IMR-90 (cell line): ENCODE data around the gene PPBP. TPM values are rescaled to one million over a fixed set of nuclear protein-coding genes. Genes with fewer than 3 reads are reported as not detected.

Experiments used
- ATAC-seq: fragments of 200-7000 bp; cut with Tn5 transposase; 2 replicates; pipeline ENCODE4 v1.9.1; 2020; ENCODE audit warnings: low read depth, mild to moderate bottlenecking, moderate library complexity
- BruUV-seq: library from RNA; stranded (reverse); fragments of 400-500 nt; replicated peaks from 2 replicates; lab custom pipeline; 2021; lab: Mats Ljungman, UMichigan
- CTCF ChIA-PET: fragments of 300-600 bp; formaldehyde crosslinking; extraction: SDS; loops from one replicate; lab custom pipeline; 2021; ENCODE audit warnings: antibody characterized with exemption; lab: Yijun Ruan, JAX
- POLR2A ChIA-PET: fragments of 300-600 bp; sonication (Branson Sonifier 250); formaldehyde crosslinking; loops from one replicate; lab custom pipeline; 2022; ENCODE audit warnings: antibody characterized with exemption; ENCODE audit not compliant: unreplicated experiment; lab: Charles Lee
- DNase-seq: peaks from one replicate; pipeline ENCODE4 v3.0.0; 2013
- H2AFZ ChIP-seq: replicated peaks from 2 replicates; pipeline ENCODE3; 2013; ENCODE audit warnings: low read length, mild to moderate bottlenecking; ENCODE audit not compliant: poor library complexity
- H2AK5ac ChIP-seq: 2 replicates; pipeline ENCODE4 v1.6.1; 2013; ENCODE audit warnings: low read depth, low read length, inconsistent platforms
- H2AK9ac ChIP-seq: replicated peaks from 2 replicates; pipeline ENCODE3; 2013; ENCODE audit warnings: mild to moderate bottlenecking, low read depth, low read length, moderate library complexity; ENCODE audit not compliant: poor library complexity
- H2BK120ac ChIP-seq: 2 replicates; pipeline ENCODE4 v1.6.1; 2013; ENCODE audit warnings: low read depth, low read length, inconsistent platforms
- H2BK15ac ChIP-seq: 3 replicates; pipeline ENCODE4 v1.6.1; 2013; ENCODE audit warnings: low read depth, low read length, inconsistent platforms
- H2BK20ac ChIP-seq: 2 replicates; pipeline ENCODE4 v1.6.1; 2013; ENCODE audit warnings: low read depth, mild to moderate bottlenecking, inconsistent platforms, low read length, moderate library complexity
- H2BK5ac ChIP-seq: 2 replicates; pipeline ENCODE4 v1.6.1; 2013; ENCODE audit warnings: mild to moderate bottlenecking, low read depth, low read length, inconsistent platforms; ENCODE audit not compliant: poor library complexity, severe bottlenecking
- H3K14ac ChIP-seq: replicated peaks from 2 replicates; pipeline ENCODE4 v1.6.1; 2013; ENCODE audit warnings: low read depth, low read length, inconsistent platforms
- H3K18ac ChIP-seq: 2 replicates; pipeline ENCODE4 v1.6.1; 2013; ENCODE audit warnings: low read depth, low read length, control low read depth
- H3K23ac ChIP-seq: 2 replicates; pipeline ENCODE4 v1.6.1; 2013; ENCODE audit warnings: low read depth, low read length, inconsistent platforms
- H3K27ac ChIP-seq: 2 replicates; pipeline ENCODE4 v1.5.1; 2013; ENCODE audit warnings: mild to moderate bottlenecking, control low read depth, low read length; ENCODE audit not compliant: insufficient read depth
- H3K27me3 ChIP-seq: 2 replicates; pipeline ENCODE4 v1.6.1; 2013; ENCODE audit warnings: low read length; ENCODE audit not compliant: control insufficient read depth, insufficient read depth
- H3K36me3 ChIP-seq: 2 replicates; pipeline ENCODE4 v1.6.1; 2013; ENCODE audit warnings: low read length, mixed read lengths; ENCODE audit not compliant: control insufficient read depth, insufficient read depth
- H3K4ac ChIP-seq: 2 replicates; pipeline ENCODE4 v1.6.1; 2013; ENCODE audit warnings: low read depth, low read length, inconsistent platforms
- H3K4me1 ChIP-seq: 2 replicates; pipeline ENCODE4 v1.6.1; 2013; ENCODE audit warnings: low read length, mixed read lengths; ENCODE audit not compliant: control insufficient read depth, insufficient read depth
- H3K4me2 ChIP-seq: 2 replicates; pipeline ENCODE4 v1.6.1; 2013; ENCODE audit warnings: low read depth, mild to moderate bottlenecking, control low read depth, low read length, moderate library complexity
- H3K4me3 ChIP-seq: 2 replicates; pipeline ENCODE4 v1.5.1; 2013; ENCODE audit warnings: low read depth, mild to moderate bottlenecking, control low read depth, low read length, moderate library complexity; ENCODE audit not compliant: insufficient read depth
- H3K56ac ChIP-seq: 2 replicates; pipeline ENCODE4 v1.6.1; 2013; ENCODE audit warnings: low read length, inconsistent platforms; ENCODE audit not compliant: insufficient read depth; ENCODE audit errors: extremely low read depth
- H3K79me1 ChIP-seq, 2 experiments: 2 replicates each; pipeline ENCODE4 v1.6.1; 2013; ENCODE audit warnings: low read length in 2 of 2, inconsistent platforms in 1 of 2, low read depth in 1 of 2
- H3K9ac ChIP-seq: 2 replicates; pipeline ENCODE4 v1.6.1; 2013; ENCODE audit warnings: low read depth, low read length, control low read depth
- H3K9me1 ChIP-seq: 2 replicates; pipeline ENCODE4 v1.6.1; 2013; ENCODE audit warnings: low read length, inconsistent platforms; ENCODE audit not compliant: insufficient read depth
- H3K9me3 ChIP-seq: 2 replicates; pipeline ENCODE4 v1.6.1; 2013; ENCODE audit warnings: low read length; ENCODE audit not compliant: control insufficient read depth, insufficient read depth
- H4K20me1 ChIP-seq: 2 replicates; pipeline ENCODE4 v1.6.1; 2013; ENCODE audit warnings: low read length, inconsistent platforms; ENCODE audit not compliant: insufficient read depth
- H4K5ac ChIP-seq: 2 replicates; pipeline ENCODE4 v1.6.1; 2013; ENCODE audit warnings: mild to moderate bottlenecking, low read depth, low read length, control low read depth
- H4K8ac ChIP-seq, 2 experiments: 2 replicates each; pipeline ENCODE4 v1.6.1; 2013; ENCODE audit warnings: low read depth in 2 of 2, low read length in 2 of 2, control low read depth in 1 of 2, inconsistent platforms in 1 of 2
- H4K91ac ChIP-seq: 2 replicates; pipeline ENCODE4 v1.6.1; 2013; ENCODE audit warnings: low read depth, low read length, inconsistent platforms; ENCODE audit not compliant: insufficient read depth
- BHLHE40 ChIP-seq: fragments of 150-350 bp; IDR thresholded peaks from 2 replicates; pipeline ENCODE4 v1.6.1; 2016; ENCODE audit warnings: mild to moderate bottlenecking, low read depth, low read length
- CEBPB ChIP-seq: IDR thresholded peaks from 2 replicates; pipeline ENCODE4 v1.6.1; 2012; ENCODE audit warnings: low read depth, low read length, improper control_type of control experiment
- CHD1 ChIP-seq: IDR thresholded peaks from 2 replicates; pipeline ENCODE4 v1.6.1; 2012; ENCODE audit warnings: low read depth, low read length, improper control_type of control experiment
- ELK1 ChIP-seq: fragments of 150-350 bp; IDR thresholded peaks from 2 replicates; pipeline ENCODE4 v1.6.1; 2016; ENCODE audit warnings: low read depth, mild to moderate bottlenecking, low read length, moderate library complexity, borderline replicate concordance
- FOS ChIP-seq: fragments of 150-350 bp; IDR thresholded peaks from 2 replicates; pipeline ENCODE4 v1.6.1; 2016; ENCODE audit warnings: low read depth, low read length
- RAD21 ChIP-seq: IDR thresholded peaks from 2 replicates; pipeline ENCODE4 v1.6.1; 2012; ENCODE audit warnings: low read length, improper control_type of control experiment
- RCOR1 ChIP-seq: IDR thresholded peaks from 2 replicates; pipeline ENCODE4 v1.6.1; 2012; ENCODE audit warnings: mild to moderate bottlenecking, low read length, improper control_type of control experiment; ENCODE audit not compliant: insufficient replicate concordance
- WGBS, 2 experiments: methylation state at CpG; one replicate each; pipeline versions ENCODE4 v1.1.5 to v1.1.7; 2013; ENCODE audit warnings: missing lambda C conversion rate in 2 of 2; ENCODE audit not compliant: insufficient read length in 1 of 2; ENCODE audit errors: extremely low coverage in 2 of 2; 5-methylcytosine and 5-hydroxymethylcytosine counted together
- dilution Hi-C: fragments of 300-500 bp; cut with HindIII; formaldehyde crosslinking; loops from one replicate; pipeline ENCODE4 v1.14.3; 2018; ENCODE audit warnings: low sequenced_read_pairs; ENCODE audit not compliant: unreplicated experiment
- in situ Hi-C: fragments of 300-500 bp; cut with MboI; formaldehyde crosslinking; loops from 3 replicates; pipeline ENCODE4 v1.14.3; 2019; ENCODE audit warnings: low sequenced_read_pairs, inconsistent platforms, mixed read lengths
- intact Hi-C: fragments of 100-400 bp; cut with micrococcal nuclease; formaldehyde crosslinking; loops from 2 replicates; pipeline ENCODE4 v1.10.0; 2022
- polyA plus RNA-seq, 3 experiments: library from polyadenylated mRNA; depleted of rRNA; stranded (reverse); fragments of >200 nt; gene quantifications; 2 replicates each; pipeline ENCODE4 v1.2.3, GENCODE V29; 2012; ENCODE audit warnings: low replicate concordance in 1 of 3
- total RNA-seq: library from RNA; depleted of rRNA; stranded (reverse); fragments of >200 nt; gene quantifications from 2 replicates; pipeline ENCODE4 v1.2.3, GENCODE V29; 2012

Gene PPBP
- total and polyA plus RNA-seq, 2 of the 4 experiments (the other 2 are of a cell fraction), result not detected

GRCh38 chr4:73970011-73970410 lies 18.0 kb downstream of the PPBP start:
- no peak overlapping the region for H2AK5ac ChIP-seq
- H2AFZ ChIP-seq, result no peak overlapping the region
- dilution Hi-C loops (no loop called here), in situ Hi-C loops (no loop called here), intact Hi-C loops (no loop called here)
- H3K56ac ChIP-seq, result no peak overlapping the region
- no peak overlapping the region for H4K91ac ChIP-seq
- H3K4me3 ChIP-seq, result no peak overlapping the region
- no peak for ATAC-seq
- no peak overlapping the region for H3K4me2 ChIP-seq
- no peak overlapping the region for H2BK5ac ChIP-seq
- ChIA-PET CTCF (interaction anchor here (0.8 kb wide), 1 partner anchor 69 kb away, joined by 3 read pairs; the partner anchor contains the start of gene CXCL3), POLR2A (interaction anchor here (0.6 kb wide), 1 partner anchor 206 kb away, joined by 4 read pairs; no protein-coding TSS in a partner anchor)
- no peak overlapping the region for H3K4ac ChIP-seq
- no peak for DNase-seq
- H2BK20ac ChIP-seq, result no peak overlapping the region
- no peak overlapping the region for H2BK120ac ChIP-seq
- H4K8ac ChIP-seq, result no peak overlapping the region
- no peaks in the 10 kb centered on the region for H4K20me1 ChIP-seq
- peaks cover 7% of the 10 kb centered on the region for H3K27me3 ChIP-seq
- H2AK9ac ChIP-seq, result no peak overlapping the region
- no peak overlapping the region for H3K23ac ChIP-seq
- no peaks in the 10 kb centered on the region for H3K4me1 ChIP-seq
- no CpG with 5 or more reads among the region's 1 CpG for WGBS, 2 experiments
- H3K36me3 ChIP-seq, result no peaks in the 10 kb centered on the region
- H2BK15ac ChIP-seq, result no peak overlapping the region
- H3K9me1 ChIP-seq, result no peaks in the 10 kb centered on the region
- no peaks in the 10 kb centered on the region for H3K79me1 ChIP-seq
- TF ChIP-seq FOS (no peak), CHD1 (no peak), ELK1 (no peak), CEBPB (no peak), RAD21 (no peak), BHLHE40 (no peak), RCOR1 (no peak)
- no peak overlapping the region for H3K14ac ChIP-seq
- H3K18ac ChIP-seq, result no peak overlapping the region
- no peak overlapping the region for H3K9ac ChIP-seq
- H4K5ac ChIP-seq, result no peak overlapping the region
- no peak overlapping the region for H3K27ac ChIP-seq
- BruUV-seq, result no TSS peak
- H3K9me3 ChIP-seq, result 0 out of 2 replicates have a peak, but pooled peaks cover 4% of the 10 kb centered on the region
